ENCODE data around the gene MAST4. TPM values are rescaled to one million over a fixed set of nuclear protein-coding genes. Genes with fewer than 3 reads are reported as not detected.

MAST4 gene
- total and polyA plus RNA-seq, 2 of the 8 experiments (the other 6 are each of a cell fraction or from before 2014, with no cell fraction given): 1.5 to 2.6 TPM

- DNase-seq (ENCODE audit: low read depth in 1 of 2, low spot score in 2 of 2) (peak; percentile 64 to 89), FAIRE-seq (no peak)
- H4K5ac ChIP-seq (ENCODE audit: insufficient read length, low read depth, low read length): peak overlapping the region; percentile 27
- H2AK5ac ChIP-seq (ENCODE audit: low read depth, low read length): no peak overlapping the region; the same call in 1 of the 2 replicates
- no peaks in the 10 kb centered on the region for H3K79me1 ChIP-seq (ENCODE audit: low read depth, low read length)
- H3K4ac ChIP-seq (replicated peaks; ENCODE audit: insufficient read length, low read depth, low read length): no peak overlapping the region
- ChIA-PET CTCF (ENCODE audit: partially characterized antibody) (interaction anchor here (0.5 to 5.3 kb wide), 24 partner anchors 9 to 1087 kb away, joined by 3 to 50 read pairs (median 4); no protein-coding TSS in a partner anchor), POLR2A (ENCODE audit: partially characterized antibody) (interaction anchor here (1.0 to 1.8 kb wide), 4 partner anchors 11 to 42 kb away, joined by 3 to 4 read pairs (median 4); no protein-coding TSS in a partner anchor)
- peak overlapping the region in 1 of 4 experiments; percentile 41; a peak in 2 of 8 replicates for H3K4me3 ChIP-seq (ENCODE audit: extremely low read depth in 1 of 4, insufficient read depth in 2 of 4, low read depth in 3 of 4, low read length in 4 of 4)
- H4K91ac ChIP-seq (replicated peaks; ENCODE audit: insufficient read length, low read length): peak overlapping the region; percentile 61
- WGBS, 2 experiments (ENCODE audit: extremely low coverage in 1 of 2, insufficient coverage in 1 of 2, insufficient read length in 1 of 2, insufficient replicate concordance in 2 of 2, low coverage in 1 of 2, low lambda C conversion rate in 2 of 2, missing lambda C conversion rate in 1 of 2): 50% methylated on average over 34 of the region's 36 CpGs; no CpG with 5 or more reads in 1 of the 2 experiments
- H3K14ac ChIP-seq (ENCODE audit: insufficient read length): no peak overlapping the region
- H3K9me3 ChIP-seq (ENCODE audit: insufficient read depth in 2 of 2, low read depth in 1 of 2, low read length in 1 of 2): no peaks in the 10 kb centered on the region
- H3K9ac ChIP-seq (replicated peaks in 1 of 4; ENCODE audit: extremely low read depth in 1 of 4, low read depth in 3 of 4, low read length in 3 of 4): peak overlapping the region in 3 of 4 experiments; percentile 31 to 42 (median 39); a peak in 4 of 7 replicates
- 0 out of 2 replicates have a peak overlapping the region, but pooled peaks have one; percentile 55 for H2BK12ac ChIP-seq (ENCODE audit: low read depth, low read length)
- H3K18ac ChIP-seq (ENCODE audit: extremely low read depth, low read length): peak overlapping the region; percentile 89
- no peaks in the 10 kb centered on the region for H4K20me1 ChIP-seq (replicated peaks in 1 of 2; ENCODE audit: control insufficient read depth in 1 of 2, insufficient read depth in 2 of 2, low read length in 2 of 2)
- no peak overlapping the region for H2BK20ac ChIP-seq (ENCODE audit: low read length)
- H3K23me2 ChIP-seq (ENCODE audit: low read depth, low read length): peaks cover 6% of the 10 kb centered on the region; the same call in 1 of the 2 replicates
- H2BK15ac ChIP-seq (ENCODE audit: low read length): no peak overlapping the region; the same call in 1 of the 2 replicates
- no peaks in the 10 kb centered on the region for H3K27me3 ChIP-seq (replicated peaks in 1 of 4; ENCODE audit: control insufficient read depth in 3 of 4, extremely low read depth in 1 of 4, insufficient read depth in 3 of 4, low read length in 3 of 4)
- no peak overlapping the region for H2BK120ac ChIP-seq (replicated peaks; ENCODE audit: low read depth, low read length)
- H4K8ac ChIP-seq (ENCODE audit: extremely low read depth, insufficient read depth, low read length): peak overlapping the region; percentile 94
- H3K56ac ChIP-seq (replicated peaks; ENCODE audit: insufficient read length, low read depth, low read length): no peak overlapping the region
- no peak overlapping the region for H3K23ac ChIP-seq (ENCODE audit: insufficient read length)
- H3K4me1 ChIP-seq (replicated peaks in 1 of 4; ENCODE audit: control insufficient read depth in 3 of 4, insufficient read depth in 4 of 4, low read length in 3 of 4): peaks cover 0 to 13% (median 6%) of the 10 kb centered on the region in 4 experiments; a peak in 3 of 7 replicates
- no peaks in the 10 kb centered on the region for H3K36me3 ChIP-seq (ENCODE audit: control insufficient read depth in 2 of 4, insufficient read depth in 4 of 4, low read length in 3 of 4)
- no peaks in the 10 kb centered on the region for H3K79me2 ChIP-seq (ENCODE audit: control insufficient read depth in 1 of 2, insufficient read depth in 2 of 2, low read length in 2 of 2)
- H3K4me2 ChIP-seq (ENCODE audit: insufficient read depth in 1 of 2, low read depth in 2 of 2, low read length in 2 of 2): peak overlapping the region; percentile 37 to 57; a peak in 3 of 4 replicates
- no peak overlapping the region; the same call in 1 of the 2 replicates for H3K27ac ChIP-seq (ENCODE audit: low read depth, low read length)
- peak overlapping the region; percentile 61 for H2AFZ ChIP-seq (ENCODE audit: low read length)
- peak overlapping the region; percentile 62 for H2BK5ac ChIP-seq (ENCODE audit: low read depth, low read length)
- TF ChIP-seq SP2 (IDR thresholded peaks at IDR 0.05; ENCODE audit: low read length): no peak
- TF ChIP-seq, protein P1, sequence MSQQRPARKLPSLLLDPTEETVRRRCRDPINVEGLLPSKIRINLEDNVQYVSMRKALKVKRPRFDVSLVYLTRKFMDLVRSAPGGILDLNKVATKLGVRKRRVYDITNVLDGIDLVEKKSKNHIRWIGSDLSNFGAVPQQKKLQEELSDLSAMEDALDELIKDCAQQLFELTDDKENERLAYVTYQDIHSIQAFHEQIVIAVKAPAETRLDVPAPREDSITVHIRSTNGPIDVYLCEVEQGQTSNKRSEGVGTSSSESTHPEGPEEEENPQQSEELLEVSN (IDR thresholded peaks at IDR 0.05): peak; percentile 39; the same call in 1 of the 2 replicates
- peak; percentile 80 to 86 (median 82) for TF ChIP-seq CTCF (IDR thresholded peaks at IDR 0.05; ENCODE audit: control extremely low read depth in 1 of 3, insufficient read depth in 1 of 3, low read depth in 1 of 3, low read length in 3 of 3)
- TF ChIP-seq MAX (IDR thresholded peaks at IDR 0.05): peak; percentile 44; the same call in 1 of the 2 replicates
- TF ChIP-seq TEAD4 (IDR thresholded peaks at IDR 0.05; ENCODE audit: low read depth, low read length): peak; percentile 65
- peak; percentile 53; the same call in 1 of the 2 replicates for TF ChIP-seq TAF1 (IDR thresholded peaks at IDR 0.05; ENCODE audit: low read depth, low read length)
Measured at GRCh38 chr5:67165526-67166459, 569.6 kb downstream of the MAST4 start.

Data from H1 (cell line).